ENCODE results near the gene NFIC. TPM values are rescaled to one million over a fixed set of nuclear protein-coding genes. Genes with fewer than 3 reads are reported as not detected.
A peak's percentile ranks its signal among the peaks of the same experiment; 100 is the strongest.

NFIC gene
- total and polyA plus RNA-seq, 10 of the 15 experiments (the other 5 are each of a cell fraction or from before 2014, with no cell fraction given): 0.71 to 53.5 (median 10.2) TPM

GRCh38 chr19:3434630-3435553, 68.5 kb downstream of the NFIC start (continued):
- TF ChIP-seq DPF2 (IDR thresholded peaks at IDR 0.05) (peak; percentile 77; the same call in 1 of the 2 replicates), RUNX3 (IDR thresholded peaks at IDR 0.05; ENCODE audit: low read length) (peak; percentile 73; the same call in 1 of the 2 replicates), TBL1XR1 (IDR thresholded peaks at IDR 0.05; ENCODE audit: low read depth, low read length) (no peak), POU2F2 (IDR thresholded peaks at IDR 0.05; ENCODE audit: borderline replicate concordance, low read depth, low read length) (peak; percentile 39; the same call in 1 of the 3 replicates), ATF7 (IDR thresholded peaks at IDR 0.05; ENCODE audit: low read depth) (no peak; the same call in 1 of the 2 replicates), CHD4 (IDR thresholded peaks at IDR 0.05) (no peak), NR2C2 (IDR thresholded peaks at IDR 0.05; ENCODE audit: borderline replicate concordance, control insufficient read depth, insufficient read length, low read depth) (no peak), ZZZ3 (IDR thresholded peaks at IDR 0.05; ENCODE audit: control insufficient read depth, insufficient read length, low read depth) (no peak), NRF1 (conservative IDR thresholded peaks at IDR 0.05; ENCODE audit: low read depth, low read length) (no peak), HDGF (IDR thresholded peaks at IDR 0.05) (peak; percentile 90; the same call in 1 of the 2 replicates), ZBTB40 (IDR thresholded peaks at IDR 0.05; ENCODE audit: borderline replicate concordance) (peak; percentile 98), STAT3 (IDR thresholded peaks at IDR 0.05; ENCODE audit: low read depth, low read length) (no peak), RFX5 (IDR thresholded peaks at IDR 0.05; ENCODE audit: low read depth, low read length) (no peak), SMC3 (IDR thresholded peaks at IDR 0.05; ENCODE audit: borderline replicate concordance, low read length) (no peak), KAT2A (conservative IDR thresholded peaks at IDR 0.05; ENCODE audit: control insufficient read depth, low read depth, low read length) (no peak), ZNF207 (IDR thresholded peaks at IDR 0.05; ENCODE audit: borderline replicate concordance) (no peak; the same call in 1 of the 2 replicates), TCF3 (IDR thresholded peaks at IDR 0.05; ENCODE audit: borderline replicate concordance, insufficient read depth, low read depth, low read length) (0 out of 2 replicates have a peak, but pooled peaks have one; percentile 31)
- TF ChIP-seq, protein P1, sequence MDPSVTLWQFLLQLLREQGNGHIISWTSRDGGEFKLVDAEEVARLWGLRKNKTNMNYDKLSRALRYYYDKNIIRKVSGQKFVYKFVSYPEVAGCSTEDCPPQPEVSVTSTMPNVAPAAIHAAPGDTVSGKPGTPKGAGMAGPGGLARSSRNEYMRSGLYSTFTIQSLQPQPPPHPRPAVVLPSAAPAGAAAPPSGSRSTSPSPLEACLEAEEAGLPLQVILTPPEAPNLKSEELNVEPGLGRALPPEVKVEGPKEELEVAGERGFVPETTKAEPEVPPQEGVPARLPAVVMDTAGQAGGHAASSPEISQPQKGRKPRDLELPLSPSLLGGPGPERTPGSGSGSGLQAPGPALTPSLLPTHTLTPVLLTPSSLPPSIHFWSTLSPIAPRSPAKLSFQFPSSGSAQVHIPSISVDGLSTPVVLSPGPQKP (IDR thresholded peaks at IDR 0.05; ENCODE audit: low read depth, low read length): peak; percentile 94
- TF ChIP-seq, protein P2, sequence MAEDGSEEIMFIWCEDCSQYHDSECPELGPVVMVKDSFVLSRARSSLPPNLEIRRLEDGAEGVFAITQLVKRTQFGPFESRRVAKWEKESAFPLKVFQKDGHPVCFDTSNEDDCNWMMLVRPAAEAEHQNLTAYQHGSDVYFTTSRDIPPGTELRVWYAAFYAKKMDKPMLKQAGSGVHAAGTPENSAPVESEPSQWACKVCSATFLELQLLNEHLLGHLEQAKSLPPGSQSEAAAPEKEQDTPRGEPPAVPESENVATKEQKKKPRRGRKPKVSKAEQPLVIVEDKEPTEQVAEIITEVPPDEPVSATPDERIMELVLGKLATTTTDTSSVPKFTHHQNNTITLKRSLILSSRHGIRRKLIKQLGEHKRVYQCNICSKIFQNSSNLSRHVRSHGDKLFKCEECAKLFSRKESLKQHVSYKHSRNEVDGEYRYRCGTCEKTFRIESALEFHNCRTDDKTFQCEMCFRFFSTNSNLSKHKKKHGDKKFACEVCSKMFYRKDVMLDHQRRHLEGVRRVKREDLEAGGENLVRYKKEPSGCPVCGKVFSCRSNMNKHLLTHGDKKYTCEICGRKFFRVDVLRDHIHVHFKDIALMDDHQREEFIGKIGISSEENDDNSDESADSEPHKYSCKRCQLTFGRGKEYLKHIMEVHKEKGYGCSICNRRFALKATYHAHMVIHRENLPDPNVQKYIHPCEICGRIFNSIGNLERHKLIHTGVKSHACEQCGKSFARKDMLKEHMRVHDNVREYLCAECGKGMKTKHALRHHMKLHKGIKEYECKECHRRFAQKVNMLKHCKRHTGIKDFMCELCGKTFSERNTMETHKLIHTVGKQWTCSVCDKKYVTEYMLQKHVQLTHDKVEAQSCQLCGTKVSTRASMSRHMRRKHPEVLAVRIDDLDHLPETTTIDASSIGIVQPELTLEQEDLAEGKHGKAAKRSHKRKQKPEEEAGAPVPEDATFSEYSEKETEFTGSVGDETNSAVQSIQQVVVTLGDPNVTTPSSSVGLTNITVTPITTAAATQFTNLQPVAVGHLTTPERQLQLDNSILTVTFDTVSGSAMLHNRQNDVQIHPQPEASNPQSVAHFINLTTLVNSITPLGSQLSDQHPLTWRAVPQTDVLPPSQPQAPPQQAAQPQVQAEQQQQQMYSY (CRISPR knock-in tag; IDR thresholded peaks at IDR 0.05): no peak
